ENCODE results near the gene ZBTB8OS.

The ZBTB8OS gene

GRCh38 chr1:32606565-32607371, 43.6 kb downstream of the ZBTB8OS start:
- no peak for DNase-seq (ENCODE audit: low spot score)

GRCh38 chr1:32605711-32606424, 44.5 kb downstream of the ZBTB8OS start:
- no peak for DNase-seq (ENCODE audit: low spot score)

GRCh38 chr1:32600034-32600433, 50.3 kb downstream of the ZBTB8OS start:
- DNase-seq (ENCODE audit: low spot score): no peak

GRCh38 chr1:32592943-32593342, 57.4 kb downstream of the ZBTB8OS start:
- DNase-seq (ENCODE audit: low spot score): no peak

GRCh38 chr1:32580348-32581017, 69.9 kb downstream of the ZBTB8OS start:
- DNase-seq (ENCODE audit: low spot score): no peak

All from hematopoietic multipotent progenitor cell treated with erythropoietin and hydrocortisone succinate and interleukin-3 and kit ligand, for 15 days (in vitro differentiated cells).